ENCODE results near the gene PTPRN2. TPM values are rescaled to one million over a fixed set of nuclear protein-coding genes. Genes with fewer than 3 reads are reported as not detected.

The PTPRN2 gene
- total RNA-seq, 4 donors from 2014 or later: 6.6 to 10.7 (median 8.2) TPM

DNA sequence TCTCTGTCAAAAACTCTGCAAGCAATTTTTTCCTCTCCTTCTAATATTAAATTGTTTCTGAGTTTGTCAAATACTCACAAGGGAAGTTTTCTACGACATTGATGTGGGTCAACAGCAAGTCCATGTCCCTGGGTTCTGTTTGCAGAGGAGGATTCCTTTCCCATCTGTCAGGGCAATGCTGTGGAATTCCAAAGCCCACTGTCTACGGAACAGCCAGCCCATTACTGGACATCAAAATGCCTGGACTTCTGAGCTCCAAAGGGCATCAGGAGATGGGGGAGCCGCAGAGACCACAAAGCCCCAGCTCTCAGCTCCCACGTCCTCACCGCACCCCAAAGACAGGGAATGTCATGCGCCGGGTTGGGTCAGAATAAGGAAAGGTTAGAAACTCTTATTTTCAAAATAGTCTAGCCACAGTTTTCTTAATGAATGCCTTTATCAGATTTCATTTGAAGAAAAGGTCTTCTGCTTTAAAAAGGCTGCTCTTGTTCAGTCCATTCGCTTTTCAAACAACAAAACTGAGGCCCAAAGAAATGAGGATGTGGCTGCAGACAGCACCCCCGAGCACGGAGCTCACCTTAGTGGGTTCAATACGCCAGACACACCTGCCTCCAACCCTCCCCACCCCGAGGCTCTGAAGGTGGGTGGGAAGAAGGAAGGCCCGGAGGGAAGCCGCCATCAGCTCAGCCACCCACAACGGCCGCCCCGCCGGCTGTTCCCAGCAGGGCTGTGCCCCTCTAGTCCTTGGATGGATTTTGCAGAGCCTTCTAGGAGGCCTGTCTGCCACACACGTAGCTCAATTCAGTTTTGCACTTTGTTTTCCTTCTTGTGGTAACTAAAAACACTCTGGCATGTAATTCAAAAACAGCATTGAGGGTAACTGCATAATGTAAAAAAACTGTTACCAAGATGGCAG, 44.7 kb downstream of the PTPRN2 start:
- H3K4me1 ChIP-seq: no peaks in the 10 kb centered on the region
- no peaks in the 10 kb centered on the region for H3K27me3 ChIP-seq
- H3K36me3 ChIP-seq: no peaks in the 10 kb centered on the region
- no peak overlapping the region for H3K27ac ChIP-seq
- TF ChIP-seq POLR2A (IDR thresholded peaks at IDR 0.05) (no peak), CTCF (IDR thresholded peaks at IDR 0.05) (no peak), EP300 (IDR thresholded peaks at IDR 0.05) (no peak)
- WGBS, 2 donors: 74 to 79% methylated on average over 19 of the region's 19 CpGs
- DNase-seq (ENCODE audit: low spot score in 2 of 2): no peak
- H3K9me3 ChIP-seq: no peaks in the 10 kb centered on the region
- no peak overlapping the region for H3K4me3 ChIP-seq

DNA sequence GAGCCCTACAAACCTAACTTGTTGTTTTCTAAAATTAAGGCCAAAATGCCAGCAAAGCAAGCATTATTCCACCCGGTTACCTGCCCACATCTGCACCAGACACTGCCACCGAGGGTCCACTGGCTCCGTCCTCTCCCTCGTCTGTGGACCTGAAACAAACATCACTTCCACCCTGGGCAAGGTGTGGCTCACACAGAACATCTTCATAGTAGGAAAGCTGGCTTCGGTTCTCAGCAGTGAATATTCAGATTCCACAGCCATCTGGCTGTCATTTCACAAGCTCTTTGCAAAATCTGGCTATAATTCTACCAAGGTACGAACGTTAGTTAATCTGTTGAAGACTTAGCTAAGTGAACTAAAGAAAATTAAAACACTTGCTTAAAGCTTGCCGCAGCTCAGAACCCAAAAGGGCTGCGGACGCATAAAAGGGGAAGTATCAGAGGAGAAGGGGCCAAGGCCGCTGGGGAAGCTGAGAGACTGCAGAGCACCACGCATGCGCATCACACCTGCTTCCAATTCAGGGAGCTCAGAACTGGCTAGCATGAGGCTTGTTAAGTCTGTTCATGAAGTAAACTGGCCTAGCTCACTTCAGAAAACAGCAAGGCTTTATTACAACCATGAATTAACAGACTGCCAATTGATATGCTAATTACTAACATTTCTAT, 46.1 kb downstream of the PTPRN2 start:
- 58 to 63% methylated on average over 13 of the region's 13 CpGs for WGBS, 2 donors
- no peaks in the 10 kb centered on the region for H3K4me1 ChIP-seq
- no peaks in the 10 kb centered on the region for H3K27me3 ChIP-seq
- TF ChIP-seq CTCF (IDR thresholded peaks at IDR 0.05) (no peak), POLR2A (IDR thresholded peaks at IDR 0.05) (no peak), EP300 (IDR thresholded peaks at IDR 0.05) (no peak)
- no peak overlapping the region for H3K4me3 ChIP-seq
- no peaks in the 10 kb centered on the region for H3K36me3 ChIP-seq
- H3K27ac ChIP-seq: no peak overlapping the region
- no peak for DNase-seq (ENCODE audit: low spot score in 2 of 2)
- no peaks in the 10 kb centered on the region for H3K9me3 ChIP-seq

GRCh38 chr7:158539711-158540146, 47.9 kb downstream of the PTPRN2 start:
- 81 to 86% methylated on average over 5 to 6 of the region's 12 CpGs for WGBS, 2 donors
- Histone ChIP-seq H3K4me1 (no peaks in the 10 kb centered on the region), H3K27me3 (no peaks in the 10 kb centered on the region), H3K27ac (no peak overlapping the region), H3K36me3 (no peaks in the 10 kb centered on the region), H3K9me3 (no peaks in the 10 kb centered on the region), H3K4me3 (no peak overlapping the region)
- no peak for DNase-seq (ENCODE audit: low spot score in 2 of 2)
- TF ChIP-seq POLR2A (IDR thresholded peaks at IDR 0.05) (no peak), EP300 (IDR thresholded peaks at IDR 0.05) (no peak), CTCF (IDR thresholded peaks at IDR 0.05) (no peak)

GRCh38 chr7:158538156-158538946, 49.3 kb downstream of the PTPRN2 start:
- H3K4me3 ChIP-seq: no peak overlapping the region
- no peak for DNase-seq (ENCODE audit: low spot score in 2 of 2)
- no peaks in the 10 kb centered on the region for H3K27me3 ChIP-seq
- no peaks in the 10 kb centered on the region for H3K36me3 ChIP-seq
- H3K4me1 ChIP-seq: no peaks in the 10 kb centered on the region
- H3K9me3 ChIP-seq: no peaks in the 10 kb centered on the region
- TF ChIP-seq CTCF (IDR thresholded peaks at IDR 0.05) (no peak), POLR2A (IDR thresholded peaks at IDR 0.05) (no peak), EP300 (IDR thresholded peaks at IDR 0.05) (no peak)
- 87 to 90% methylated on average over 35 to 36 of the region's 36 CpGs for WGBS, 2 donors
- no peak overlapping the region for H3K27ac ChIP-seq
